Measurements from ENCODE around the gene TMEM185A.

DNA sequence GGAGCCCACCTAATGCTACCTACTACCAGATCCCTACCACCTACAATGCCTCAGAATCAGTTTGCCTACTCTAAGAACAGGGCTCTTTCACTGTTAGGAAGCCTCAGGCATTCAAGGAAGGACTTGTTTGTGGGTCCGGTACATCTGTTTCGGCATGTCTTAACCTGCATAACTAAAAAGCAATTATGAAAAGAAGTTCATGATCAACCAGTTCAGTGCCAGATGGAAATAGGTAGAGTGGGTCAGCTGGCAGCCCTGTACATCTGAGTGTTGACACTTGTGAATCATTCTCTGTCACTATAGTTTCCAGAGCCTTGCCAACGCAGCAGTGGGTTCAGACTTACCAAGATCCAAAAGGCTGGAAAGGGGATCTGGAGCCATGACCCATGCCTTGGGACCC lies 3.3 kb downstream of the TMEM185A start:
- no peak for TF ChIP-seq BRCA1 (IDR thresholded peaks at IDR 0.05; ENCODE audit: low read depth, low read length)
- TF ChIP-seq, protein P1, sequence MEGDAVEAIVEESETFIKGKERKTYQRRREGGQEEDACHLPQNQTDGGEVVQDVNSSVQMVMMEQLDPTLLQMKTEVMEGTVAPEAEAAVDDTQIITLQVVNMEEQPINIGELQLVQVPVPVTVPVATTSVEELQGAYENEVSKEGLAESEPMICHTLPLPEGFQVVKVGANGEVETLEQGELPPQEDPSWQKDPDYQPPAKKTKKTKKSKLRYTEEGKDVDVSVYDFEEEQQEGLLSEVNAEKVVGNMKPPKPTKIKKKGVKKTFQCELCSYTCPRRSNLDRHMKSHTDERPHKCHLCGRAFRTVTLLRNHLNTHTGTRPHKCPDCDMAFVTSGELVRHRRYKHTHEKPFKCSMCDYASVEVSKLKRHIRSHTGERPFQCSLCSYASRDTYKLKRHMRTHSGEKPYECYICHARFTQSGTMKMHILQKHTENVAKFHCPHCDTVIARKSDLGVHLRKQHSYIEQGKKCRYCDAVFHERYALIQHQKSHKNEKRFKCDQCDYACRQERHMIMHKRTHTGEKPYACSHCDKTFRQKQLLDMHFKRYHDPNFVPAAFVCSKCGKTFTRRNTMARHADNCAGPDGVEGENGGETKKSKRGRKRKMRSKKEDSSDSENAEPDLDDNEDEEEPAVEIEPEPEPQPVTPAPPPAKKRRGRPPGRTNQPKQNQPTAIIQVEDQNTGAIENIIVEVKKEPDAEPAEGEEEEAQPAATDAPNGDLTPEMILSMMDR (IDR thresholded peaks at IDR 0.05 in 2 of 3, conservative IDR thresholded peaks at IDR 0.05 in 1 of 3; ENCODE audit: control insufficient read depth in 2 of 3, extremely low read depth in 1 of 3, insufficient read depth in 1 of 3, low read depth in 3 of 3, low read length in 3 of 3), result no peak

Data from GM12878 (cell line).